IPS-NIHi11 (cell line): Measurements from ENCODE around the gene APLP1.
"Not testable (repeated sequence)": the region's sequence is repeated elsewhere in the genome, so short reads cannot be mapped to it uniquely, and the experiment has no call there.

Experiments used
- DNase-seq: peaks from one replicate; pipeline ENCODE4 v3.0.0; 2012; ENCODE audit warnings: mixed read lengths, low spot score

APLP1 gene

GRCh38 chr19:35882114-35882832 lies 13.9 kb downstream of the APLP1 start:
- peak; percentile 46 for DNase-seq

- DNase-seq = no peak
These were observed 15.5 kb downstream of the APLP1 start for GRCh38 chr19:35883882-35884281.

DNA sequence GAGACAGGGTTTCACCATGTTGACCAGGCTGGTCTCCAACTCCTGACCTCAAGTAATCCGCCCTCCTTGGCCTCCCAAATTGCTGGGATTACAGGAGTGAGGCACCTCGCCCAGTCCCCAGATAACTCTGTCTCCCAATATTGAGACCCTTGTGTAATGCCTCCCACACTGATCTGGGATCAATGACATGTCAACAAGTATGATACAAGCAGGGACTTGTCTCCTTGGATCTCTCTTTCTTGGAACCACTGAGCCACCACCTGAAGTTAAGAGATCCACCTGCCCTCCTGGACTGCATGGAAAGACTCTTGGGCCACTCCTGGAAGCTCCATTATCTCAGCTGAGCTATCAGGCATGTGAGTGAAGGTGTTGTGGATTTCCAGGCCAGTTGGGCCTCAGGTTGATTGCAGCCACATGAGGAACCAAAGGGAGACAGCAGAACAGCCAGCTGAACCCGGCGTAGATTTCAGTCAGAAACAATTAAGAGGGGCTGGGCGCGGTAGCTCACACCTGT lies 16.9 kb downstream of the APLP1 start:
- no peak for DNase-seq

DNA sequence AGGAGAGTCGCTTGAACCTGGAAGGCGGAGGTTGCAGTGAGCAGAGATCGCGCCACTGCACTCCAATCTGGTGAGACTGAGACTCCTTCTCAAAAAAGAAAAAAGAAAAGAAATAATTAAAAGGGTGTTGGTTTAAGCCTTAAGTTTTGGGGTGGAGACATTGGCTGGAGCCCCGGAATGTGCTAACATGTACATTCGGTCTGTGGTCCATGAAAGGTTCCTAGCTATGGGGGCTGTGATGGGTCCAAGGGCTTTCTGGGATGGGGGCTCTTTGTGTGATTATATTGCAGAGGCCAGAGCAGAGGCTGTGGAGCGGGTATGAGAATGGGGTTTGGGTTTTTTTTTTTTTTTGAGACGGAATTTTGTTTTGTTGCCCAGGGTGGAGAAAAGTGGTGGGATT lies 17.5 kb downstream of the APLP1 start:
- DNase-seq = no peak

GRCh38 chr19:35887197-35887596 lies 18.8 kb downstream of the APLP1 start:
- DNase-seq = no peak

DNA sequence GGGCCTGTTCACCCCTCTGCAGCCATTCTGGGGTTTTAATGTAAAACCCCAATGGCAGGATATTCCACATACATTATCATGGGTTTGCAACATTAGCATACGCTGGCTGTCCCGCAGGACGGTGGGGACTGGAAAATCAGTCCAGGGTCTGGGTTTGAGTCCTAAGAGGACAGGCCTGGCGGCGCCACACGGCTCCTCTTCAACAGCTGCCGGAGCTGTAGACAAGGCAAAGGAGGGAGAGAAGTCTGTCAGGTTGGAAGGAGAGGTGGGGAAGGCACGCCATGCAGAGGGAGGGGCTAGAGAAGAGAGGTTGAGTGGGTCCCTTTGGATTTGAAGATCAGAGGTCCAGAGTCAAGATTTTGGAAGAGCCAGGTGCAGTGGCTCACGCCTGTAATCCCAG lies 20.0 kb downstream of the APLP1 start:
- DNase-seq = no peak

- DNase-seq = no peak
These were observed 21.2 kb downstream of the APLP1 start for GRCh38 chr19:35889370-35890112.

GRCh38 chr19:35890113-35890650 lies 21.8 kb downstream of the APLP1 start:
- DNase-seq = no peak

GRCh38 chr19:35891819-35892218 lies 23.4 kb downstream of the APLP1 start:
- not testable (repeated sequence) for DNase-seq

DNA sequence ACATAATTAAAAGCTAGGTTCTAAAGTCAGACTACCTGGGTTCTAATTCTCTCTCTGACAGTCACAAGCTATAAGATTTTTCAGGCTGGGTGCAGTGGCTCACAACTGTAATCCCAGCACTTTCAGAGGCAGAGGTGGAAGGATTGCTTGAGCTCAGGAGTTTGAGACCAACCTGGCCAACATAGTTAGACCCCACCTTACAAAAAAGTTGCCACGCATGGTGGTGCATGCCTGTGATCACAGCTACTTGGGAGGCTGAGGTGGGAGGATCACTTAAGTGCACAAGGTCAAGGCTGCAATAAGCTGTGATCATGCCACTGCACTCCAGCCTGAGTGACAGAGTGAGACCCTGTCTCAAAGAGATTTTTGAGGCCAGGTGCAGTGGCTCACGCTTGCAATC lies 26.0 kb downstream of the APLP1 start:
- no peak for DNase-seq

DNA sequence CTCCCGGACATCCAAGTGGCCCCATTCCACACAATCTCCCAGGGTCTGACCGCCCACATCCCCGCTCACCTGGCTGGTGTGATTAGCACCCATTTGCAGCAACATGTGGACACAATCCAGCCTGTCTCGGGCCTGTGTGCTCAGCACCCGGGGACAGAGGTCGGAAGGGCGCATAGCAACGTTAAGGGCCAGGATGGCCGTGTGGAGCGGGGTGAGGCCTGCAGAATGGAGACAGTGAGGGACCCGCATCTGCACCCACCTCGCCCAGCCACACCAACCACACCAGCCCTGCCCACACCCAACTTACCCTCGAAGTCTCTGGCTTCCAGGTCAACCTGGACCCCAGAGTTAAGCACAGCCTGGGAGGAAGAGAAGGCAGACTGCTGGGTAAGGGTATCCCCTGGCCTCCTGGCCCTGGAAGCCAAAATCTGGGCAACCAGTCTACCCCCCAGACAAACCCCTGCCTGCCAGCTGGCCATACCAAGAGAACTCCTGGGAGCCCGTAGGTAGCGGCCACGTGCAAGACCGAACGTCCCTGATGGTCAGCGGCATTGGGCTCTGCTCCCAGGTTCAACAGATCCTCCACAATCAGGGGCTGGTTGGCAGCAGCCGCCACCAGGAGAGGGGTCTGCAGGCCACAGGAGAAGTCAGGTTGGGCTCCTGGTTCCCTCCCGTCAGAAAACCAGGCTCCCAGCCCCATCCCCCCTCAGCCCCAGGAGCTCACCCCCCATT lies 27.7 kb downstream of the APLP1 start:
- no peak for DNase-seq

GRCh38 chr19:35896643-35897040 lies 28.3 kb downstream of the APLP1 start:
- DNase-seq = no peak

- DNase-seq = no peak
These were observed 29.5 kb downstream of the APLP1 start for GRCh38 chr19:35897706-35898451.

GRCh38 chr19:35898499-35898809 lies 30.1 kb downstream of the APLP1 start:
- DNase-seq = peak; percentile 49

- peak; percentile 85 for DNase-seq
These were observed 31.3 kb downstream of the APLP1 start for GRCh38 chr19:35899547-35900214.

DNA sequence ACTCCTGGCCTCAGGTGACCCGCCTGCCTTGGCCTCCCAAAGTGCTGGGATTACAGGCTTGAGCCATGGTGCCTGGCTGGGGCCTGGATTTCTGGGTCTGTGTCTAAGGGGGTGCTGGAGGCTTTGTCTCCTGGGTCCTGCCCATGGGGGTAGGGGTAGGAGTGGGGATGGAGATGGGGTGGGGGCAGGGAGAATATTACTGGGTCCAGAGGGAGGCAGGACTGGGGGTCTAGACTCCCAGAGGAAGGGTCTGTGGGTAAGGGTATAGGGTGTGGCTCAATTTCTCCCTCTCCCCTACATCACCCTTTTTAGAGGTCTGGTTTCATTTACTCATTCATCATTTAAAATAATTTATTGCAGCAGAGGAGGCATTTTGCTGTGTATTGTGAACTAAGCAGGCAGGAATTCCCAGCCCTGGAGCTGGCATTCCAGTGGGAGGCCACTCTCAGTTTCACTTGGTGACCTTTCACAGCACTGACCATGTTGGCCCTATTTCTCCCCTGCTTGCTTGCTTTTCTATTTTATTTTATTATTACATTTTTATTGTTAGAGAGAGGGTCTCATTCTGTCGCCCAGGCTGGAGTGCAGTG lies 32.8 kb downstream of the APLP1 start:
- DNase-seq = no peak

- DNase-seq = no peak
These were observed 33.7 kb downstream of the APLP1 start, which contains the start of gene HCST for GRCh38 chr19:35901854-35902661. HCST (plus strand) TSS chr19:35902529; CDS start chr19:35902594, 65 bp downstream.

DNA sequence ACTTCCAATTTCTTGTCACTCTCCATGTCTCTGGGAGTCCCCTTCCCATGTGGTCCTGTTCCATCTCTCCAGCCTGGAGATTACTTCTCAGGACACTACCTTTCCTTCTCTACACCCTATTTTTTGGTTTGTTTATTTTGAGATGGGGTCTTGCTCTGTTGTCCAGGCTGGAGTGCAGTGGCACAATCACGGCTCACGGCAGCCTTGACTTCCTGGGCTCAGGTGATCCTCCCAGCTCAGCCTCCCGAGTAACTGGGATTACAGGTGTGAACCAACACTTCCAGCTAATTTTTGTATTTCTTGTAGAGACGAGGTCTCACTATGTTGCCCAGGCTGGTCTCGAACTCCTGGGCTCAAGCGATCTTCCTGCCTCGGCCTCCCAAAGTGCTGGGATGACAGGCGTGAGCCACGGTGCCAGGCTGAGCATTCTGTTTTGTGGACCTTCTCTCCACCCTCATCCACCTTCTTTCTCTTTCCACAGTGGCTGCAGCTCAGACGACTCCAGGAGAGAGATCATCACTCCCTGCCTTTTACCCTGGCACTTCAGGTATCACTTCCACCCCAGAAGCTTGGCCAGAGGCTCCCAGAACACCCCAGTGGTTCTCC lies 34.6 kb downstream of the APLP1 start:
- no peak for DNase-seq

GRCh38 chr19:35903550-35904179 lies 35.3 kb downstream of the APLP1 start:
- peak; percentile 76 for DNase-seq
